ENCODE results near the gene DNAJC10. TPM values are rescaled to one million over a fixed set of nuclear protein-coding genes. Genes with fewer than 3 reads are reported as not detected.

DNAJC10 gene, protein sequence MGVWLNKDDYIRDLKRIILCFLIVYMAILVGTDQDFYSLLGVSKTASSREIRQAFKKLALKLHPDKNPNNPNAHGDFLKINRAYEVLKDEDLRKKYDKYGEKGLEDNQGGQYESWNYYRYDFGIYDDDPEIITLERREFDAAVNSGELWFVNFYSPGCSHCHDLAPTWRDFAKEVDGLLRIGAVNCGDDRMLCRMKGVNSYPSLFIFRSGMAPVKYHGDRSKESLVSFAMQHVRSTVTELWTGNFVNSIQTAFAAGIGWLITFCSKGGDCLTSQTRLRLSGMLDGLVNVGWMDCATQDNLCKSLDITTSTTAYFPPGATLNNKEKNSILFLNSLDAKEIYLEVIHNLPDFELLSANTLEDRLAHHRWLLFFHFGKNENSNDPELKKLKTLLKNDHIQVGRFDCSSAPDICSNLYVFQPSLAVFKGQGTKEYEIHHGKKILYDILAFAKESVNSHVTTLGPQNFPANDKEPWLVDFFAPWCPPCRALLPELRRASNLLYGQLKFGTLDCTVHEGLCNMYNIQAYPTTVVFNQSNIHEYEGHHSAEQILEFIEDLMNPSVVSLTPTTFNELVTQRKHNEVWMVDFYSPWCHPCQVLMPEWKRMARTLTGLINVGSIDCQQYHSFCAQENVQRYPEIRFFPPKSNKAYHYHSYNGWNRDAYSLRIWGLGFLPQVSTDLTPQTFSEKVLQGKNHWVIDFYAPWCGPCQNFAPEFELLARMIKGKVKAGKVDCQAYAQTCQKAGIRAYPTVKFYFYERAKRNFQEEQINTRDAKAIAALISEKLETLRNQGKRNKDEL
- total RNA-seq: 24.3 and 83.5 TPM in 2 replicates

GRCh38 chr2:182715892-182716649, at the start of gene DNAJC10:
TSS of gene DNAJC10 (plus strand) at chr2:182716257. CDS start at chr2:182718087, 1,830 bp downstream.

Small RNA genes lying within 50 kb of the gene (small RNA-seq; reads per million reads assigned to genes)
- not detected for gene RF00019

Other genes with a start within 250 kb of the DNAJC10 start
- gene FRZB, start 150.4 kb downstream of the DNAJC10 start, total RNA-seq: not detected in 2 replicates